PFSK-1 (cell line): ENCODE measurements around the gene ANKS4B.

Experiments
- FOXP2 ChIP-seq: optimal IDR thresholded peaks from 2 replicates; pipeline ENCODE3; 2011; ENCODE audit warnings: borderline replicate concordance, control low read depth, inconsistent platforms; ENCODE audit not compliant: insufficient read depth; ENCODE audit errors: extremely low read length, extremely low read depth
- POLR2AphosphoS5 ChIP-seq: IDR thresholded peaks from 2 replicates; pipeline ENCODE4 v1.6.1; 2012; ENCODE audit warnings: low read depth, mild to moderate bottlenecking, control low read depth, low read length, moderate library complexity
- SIN3A ChIP-seq: IDR thresholded peaks from 2 replicates; pipeline ENCODE4 v1.6.1; 2012; ENCODE audit warnings: mild to moderate bottlenecking, low read length, moderate library complexity, borderline replicate concordance; ENCODE audit not compliant: insufficient read depth
- TAF1 ChIP-seq: IDR thresholded peaks from 2 replicates; pipeline ENCODE4 v1.6.1; 2012; ENCODE audit warnings: low read length, control low read depth, borderline replicate concordance; ENCODE audit not compliant: insufficient read depth
- TF ChIP-seq, protein P1 (sequence below), 2 experiments: IDR thresholded peaks; 2 replicates each; pipeline versions ENCODE4 v1.6.1 to v1.8.0; 2011 to 2012; ENCODE audit warnings: low read depth in 2 of 2, low read length in 2 of 2, control low read depth in 1 of 2, inconsistent platforms in 1 of 2, mild to moderate bottlenecking in 1 of 2, moderate library complexity in 1 of 2; ENCODE audit not compliant: insufficient read depth in 1 of 2

ANKS4B gene

DNA sequence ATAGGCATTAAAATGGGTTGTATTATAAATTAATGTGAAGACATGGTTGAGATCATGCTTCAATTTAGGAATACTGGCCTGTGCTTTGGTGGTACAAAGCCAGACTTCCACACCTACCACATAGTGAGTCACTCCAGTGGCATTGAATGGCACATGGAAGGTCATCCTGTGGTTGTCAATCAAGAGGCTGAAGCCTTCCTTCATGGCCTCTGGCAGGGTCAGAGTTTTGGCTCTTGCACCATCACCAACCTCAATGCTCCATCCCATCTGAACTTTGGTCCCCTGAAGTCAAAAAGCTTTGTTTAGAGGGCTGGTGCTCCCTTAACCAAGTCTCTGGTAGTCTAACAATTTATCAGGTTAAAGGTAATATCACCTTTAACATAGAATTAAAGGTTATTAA, 28.2 kb upstream of the ANKS4B start:
- TF ChIP-seq FOXP2, result no peak
- TF ChIP-seq TAF1, result no peak
- no peak for TF ChIP-seq SIN3A
- TF ChIP-seq, protein P1, sequence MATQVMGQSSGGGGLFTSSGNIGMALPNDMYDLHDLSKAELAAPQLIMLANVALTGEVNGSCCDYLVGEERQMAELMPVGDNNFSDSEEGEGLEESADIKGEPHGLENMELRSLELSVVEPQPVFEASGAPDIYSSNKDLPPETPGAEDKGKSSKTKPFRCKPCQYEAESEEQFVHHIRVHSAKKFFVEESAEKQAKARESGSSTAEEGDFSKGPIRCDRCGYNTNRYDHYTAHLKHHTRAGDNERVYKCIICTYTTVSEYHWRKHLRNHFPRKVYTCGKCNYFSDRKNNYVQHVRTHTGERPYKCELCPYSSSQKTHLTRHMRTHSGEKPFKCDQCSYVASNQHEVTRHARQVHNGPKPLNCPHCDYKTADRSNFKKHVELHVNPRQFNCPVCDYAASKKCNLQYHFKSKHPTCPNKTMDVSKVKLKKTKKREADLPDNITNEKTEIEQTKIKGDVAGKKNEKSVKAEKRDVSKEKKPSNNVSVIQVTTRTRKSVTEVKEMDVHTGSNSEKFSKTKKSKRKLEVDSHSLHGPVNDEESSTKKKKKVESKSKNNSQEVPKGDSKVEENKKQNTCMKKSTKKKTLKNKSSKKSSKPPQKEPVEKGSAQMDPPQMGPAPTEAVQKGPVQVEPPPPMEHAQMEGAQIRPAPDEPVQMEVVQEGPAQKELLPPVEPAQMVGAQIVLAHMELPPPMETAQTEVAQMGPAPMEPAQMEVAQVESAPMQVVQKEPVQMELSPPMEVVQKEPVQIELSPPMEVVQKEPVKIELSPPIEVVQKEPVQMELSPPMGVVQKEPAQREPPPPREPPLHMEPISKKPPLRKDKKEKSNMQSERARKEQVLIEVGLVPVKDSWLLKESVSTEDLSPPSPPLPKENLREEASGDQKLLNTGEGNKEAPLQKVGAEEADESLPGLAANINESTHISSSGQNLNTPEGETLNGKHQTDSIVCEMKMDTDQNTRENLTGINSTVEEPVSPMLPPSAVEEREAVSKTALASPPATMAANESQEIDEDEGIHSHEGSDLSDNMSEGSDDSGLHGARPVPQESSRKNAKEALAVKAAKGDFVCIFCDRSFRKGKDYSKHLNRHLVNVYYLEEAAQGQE (IDR thresholded peaks at IDR 0.05; ENCODE audit: insufficient read depth in 1 of 2, low read depth in 2 of 2, low read length in 2 of 2), result no peak
- TF ChIP-seq POLR2AphosphoS5, result no peak

DNA sequence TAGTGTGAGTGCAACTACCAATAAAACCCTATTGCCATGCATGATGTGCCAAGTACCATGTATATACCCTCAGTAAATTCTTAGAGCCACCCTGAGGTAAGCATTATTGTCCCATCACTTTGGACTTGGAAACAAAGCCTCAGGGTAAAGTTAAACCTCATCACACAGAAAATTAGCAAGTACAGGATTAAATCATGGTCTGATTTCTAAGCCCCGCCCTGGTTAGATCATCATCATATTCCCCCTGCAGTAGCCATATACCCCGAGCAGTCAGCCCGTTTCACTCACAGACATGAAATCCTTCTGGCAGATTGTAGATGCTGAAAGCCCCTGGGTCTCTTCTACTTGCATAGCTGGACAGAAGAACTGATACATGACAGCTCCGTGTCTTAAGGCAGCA, 26.9 kb upstream of the ANKS4B start:
- TF ChIP-seq, protein P1 (IDR thresholded peaks at IDR 0.05; ENCODE audit: insufficient read depth in 1 of 2, low read depth in 2 of 2, low read length in 2 of 2), result no peak
- TF ChIP-seq SIN3A, result no peak
- no peak for TF ChIP-seq FOXP2
- TF ChIP-seq POLR2AphosphoS5, result no peak
- TF ChIP-seq TAF1, result no peak

DNA sequence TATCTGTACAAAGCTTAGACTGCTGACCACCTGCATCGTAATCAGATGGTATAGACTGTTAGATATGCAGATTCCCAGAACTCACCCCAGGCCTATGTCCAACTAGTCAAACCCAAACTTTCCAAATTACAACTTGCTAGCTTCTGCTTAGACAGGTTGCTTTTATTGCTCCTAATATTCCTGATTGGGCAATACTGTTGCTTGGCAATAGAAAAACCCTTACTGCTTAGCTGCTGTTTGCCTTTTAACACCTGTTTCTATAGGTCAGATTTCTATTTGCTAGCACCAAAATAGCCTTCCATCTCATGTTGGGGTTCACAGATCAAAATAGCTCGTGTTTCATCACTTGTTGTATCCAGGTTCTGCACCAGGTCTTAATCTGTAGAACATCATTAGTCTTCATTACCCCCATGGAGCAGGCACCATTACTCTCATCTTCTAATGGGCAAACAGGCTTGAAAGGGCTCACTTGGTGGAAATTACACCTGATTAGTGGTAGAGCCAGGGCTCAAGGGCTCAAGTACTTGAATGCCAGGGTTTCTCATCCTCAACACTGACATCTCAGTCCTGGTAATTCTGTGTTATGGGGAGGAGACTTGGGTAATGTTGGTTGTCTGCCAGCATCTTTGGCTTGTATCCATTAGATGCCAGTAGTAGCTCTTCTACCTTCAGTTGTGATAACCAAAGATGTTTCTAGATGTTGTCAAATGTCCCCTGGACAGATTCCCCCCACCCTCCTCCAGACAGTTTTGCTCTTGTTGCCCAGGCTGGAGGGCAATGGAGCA, 24.9 kb upstream of the ANKS4B start:
- TF ChIP-seq SIN3A (no peak), FOXP2 (no peak), TAF1 (no peak), POLR2AphosphoS5 (no peak)
- TF ChIP-seq, protein P1 (IDR thresholded peaks at IDR 0.05; ENCODE audit: insufficient read depth in 1 of 2, low read depth in 2 of 2, low read length in 2 of 2), result no peak

DNA sequence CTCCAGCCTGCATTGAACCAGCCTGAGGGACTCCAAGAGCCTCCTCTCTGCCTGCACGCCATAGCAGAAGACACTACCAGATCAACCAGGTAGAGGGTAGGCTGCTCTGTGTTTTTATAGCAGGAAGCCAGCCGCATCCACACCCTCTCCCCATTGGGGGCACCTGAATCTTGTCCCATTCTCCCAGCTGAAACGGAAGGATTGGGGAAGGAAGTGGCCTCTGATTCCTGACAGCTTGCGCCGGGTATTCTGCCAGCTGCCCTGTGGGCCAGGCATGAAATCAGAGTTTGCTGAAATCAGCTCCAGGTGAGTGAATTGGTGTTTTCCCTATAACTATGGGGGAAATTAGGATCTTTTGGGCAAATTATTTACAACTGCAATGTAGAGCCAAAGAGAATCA, 22.0 kb upstream of the ANKS4B start, which contains the start of gene ZP2:
ZP2 (minus strand) TSS at position 89 of the 400 bp plus-strand sequence; CDS start at position 62, 27 bp downstream.
- TF ChIP-seq SIN3A (no peak), FOXP2 (no peak), TAF1 (no peak), POLR2AphosphoS5 (no peak)
- TF ChIP-seq, protein P1 (IDR thresholded peaks at IDR 0.05; ENCODE audit: insufficient read depth in 1 of 2, low read depth in 2 of 2, low read length in 2 of 2), result no peak

DNA sequence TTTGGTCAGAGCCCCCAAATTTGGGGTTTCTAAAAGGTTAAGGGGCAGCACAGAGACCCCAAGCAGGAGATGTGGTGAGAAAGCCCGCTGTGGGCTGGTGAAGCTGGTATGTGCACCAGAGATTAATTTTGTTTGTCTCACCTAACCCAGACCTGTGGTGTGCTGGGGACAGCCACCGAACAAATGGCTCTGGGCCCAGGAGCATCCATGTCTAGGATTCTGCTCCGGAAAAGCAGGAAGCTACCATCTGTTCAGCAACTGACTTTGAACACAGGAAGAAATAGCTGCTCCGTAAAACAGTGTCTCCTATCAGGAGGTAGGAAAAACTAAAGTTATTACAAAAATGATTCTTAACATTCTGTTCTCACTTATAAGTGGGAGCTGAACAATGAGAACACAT, 19.4 kb upstream of the ANKS4B start:
- TF ChIP-seq, protein P1 (IDR thresholded peaks at IDR 0.05; ENCODE audit: insufficient read depth in 1 of 2, low read depth in 2 of 2, low read length in 2 of 2), result no peak
- TF ChIP-seq POLR2AphosphoS5 (no peak), SIN3A (no peak), TAF1 (no peak)
